C4-2B (cell line): ENCODE measurements around the gene COMMD7.

Experiments used
- ZFX ChIP-seq: fragments of 450-650 bp; IDR thresholded peaks from 2 replicates; pipeline ENCODE4 v1.6.1; 2017
- TF ChIP-seq, protein P1 (sequence below): fragments of 450-650 bp; conservative IDR thresholded peaks from 2 replicates; pipeline ENCODE4 v1.5.1; 2017; ENCODE audit warnings: mild to moderate bottlenecking

DNA sequence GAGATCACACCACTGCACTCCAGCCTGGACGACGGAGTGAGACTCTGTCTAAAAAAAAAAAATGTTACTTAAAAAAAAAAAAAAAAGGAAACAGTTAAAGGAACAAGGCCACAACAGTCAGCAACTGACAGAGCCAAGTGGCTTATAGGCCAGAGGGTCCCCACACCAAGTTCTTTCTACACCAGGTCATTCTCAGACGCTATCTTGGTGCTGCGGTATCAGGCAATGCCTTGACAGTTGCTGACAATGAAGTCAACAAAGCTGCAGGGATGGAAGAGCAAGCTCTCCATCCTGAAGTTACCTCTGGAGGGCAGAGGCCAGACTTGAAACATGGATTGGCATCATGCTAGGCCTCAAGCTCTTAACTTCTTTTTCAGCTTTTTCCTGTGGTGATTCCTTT lies 31.9 kb downstream of the COMMD7 start:
- TF ChIP-seq, protein P1, sequence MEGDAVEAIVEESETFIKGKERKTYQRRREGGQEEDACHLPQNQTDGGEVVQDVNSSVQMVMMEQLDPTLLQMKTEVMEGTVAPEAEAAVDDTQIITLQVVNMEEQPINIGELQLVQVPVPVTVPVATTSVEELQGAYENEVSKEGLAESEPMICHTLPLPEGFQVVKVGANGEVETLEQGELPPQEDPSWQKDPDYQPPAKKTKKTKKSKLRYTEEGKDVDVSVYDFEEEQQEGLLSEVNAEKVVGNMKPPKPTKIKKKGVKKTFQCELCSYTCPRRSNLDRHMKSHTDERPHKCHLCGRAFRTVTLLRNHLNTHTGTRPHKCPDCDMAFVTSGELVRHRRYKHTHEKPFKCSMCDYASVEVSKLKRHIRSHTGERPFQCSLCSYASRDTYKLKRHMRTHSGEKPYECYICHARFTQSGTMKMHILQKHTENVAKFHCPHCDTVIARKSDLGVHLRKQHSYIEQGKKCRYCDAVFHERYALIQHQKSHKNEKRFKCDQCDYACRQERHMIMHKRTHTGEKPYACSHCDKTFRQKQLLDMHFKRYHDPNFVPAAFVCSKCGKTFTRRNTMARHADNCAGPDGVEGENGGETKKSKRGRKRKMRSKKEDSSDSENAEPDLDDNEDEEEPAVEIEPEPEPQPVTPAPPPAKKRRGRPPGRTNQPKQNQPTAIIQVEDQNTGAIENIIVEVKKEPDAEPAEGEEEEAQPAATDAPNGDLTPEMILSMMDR = no peak
- TF ChIP-seq ZFX = no peak
